HG03354 (cell line): ENCODE measurements around the gene RAD1.
"Not testable (repeated sequence)": the region's sequence is repeated elsewhere in the genome, so short reads cannot be mapped to it uniquely, and the experiment has no call there.

Source experiments
- ATAC-seq: cut with Tn5 transposase; IDR thresholded peaks from one replicate; pipeline ENCODE4 v1.9.1; 2021; ENCODE audit warnings: mild to moderate bottlenecking; ENCODE audit not compliant: unreplicated experiment, poor library complexity, severe bottlenecking

The RAD1 gene

GRCh38 chr5:34915139-34915855 is at the start of gene RAD1, which contains the start of gene BRIX1:
Gene RAD1, minus strand, starts transcription at chr5:34915504. Its CDS starts 612 bp downstream, at chr5:34914892.
Gene BRIX1, plus strand, starts transcription at chr5:34915711. Its CDS starts 28 bp downstream, at chr5:34915739.
- peak; percentile 98 for ATAC-seq

- ATAC-seq = peak; percentile 89
Observed at GRCh38 chr5:34959323-34959722, 44.0 kb upstream of the RAD1 start.

- ATAC-seq = peak; percentile 59
Observed at GRCh38 chr5:34957857-34958690, 42.8 kb upstream of the RAD1 start.

- no peak for ATAC-seq
Observed at GRCh38 chr5:34957321-34957720, 42.0 kb upstream of the RAD1 start.

- no peak for ATAC-seq
Observed at GRCh38 chr5:34944460-34945047, 29.2 kb upstream of the RAD1 start.

GRCh38 chr5:34944044-34944443 is 28.7 kb upstream of the RAD1 start:
- ATAC-seq = no peak

- no peak for ATAC-seq
Observed at GRCh38 chr5:34941936-34942335, 26.6 kb upstream of the RAD1 start.

GRCh38 chr5:34932947-34933346 is 17.6 kb upstream of the RAD1 start:
- no peak for ATAC-seq

- ATAC-seq = no peak
Observed at GRCh38 chr5:34930870-34931269, 15.6 kb upstream of the RAD1 start.

GRCh38 chr5:34930462-34930844 is 15.1 kb upstream of the RAD1 start:
- ATAC-seq = no peak

GRCh38 chr5:34929720-34930461 is 14.6 kb upstream of the RAD1 start:
- peak; percentile 80 for ATAC-seq

- peak; percentile 90 for ATAC-seq
Observed at GRCh38 chr5:34929134-34929719, 13.9 kb upstream of the RAD1 start, which contains the start of gene DNAJC21. Gene DNAJC21, plus strand, starts transcription at chr5:34929559. Its CDS starts 261 bp downstream, at chr5:34929820.

- ATAC-seq = no peak
Observed at GRCh38 chr5:34928267-34928666, 13.0 kb upstream of the RAD1 start.

GRCh38 chr5:34927785-34928184 is 12.5 kb upstream of the RAD1 start:
- no peak for ATAC-seq

GRCh38 chr5:34926318-34926888 is 11.1 kb upstream of the RAD1 start:
- ATAC-seq = no peak

- no peak for ATAC-seq
Observed at GRCh38 chr5:34924462-34924765, 9.1 kb upstream of the RAD1 start.

GRCh38 chr5:34923694-34924461 is 8.6 kb upstream of the RAD1 start:
- ATAC-seq = no peak

GRCh38 chr5:34923256-34923655 is 8.0 kb upstream of the RAD1 start:
- not testable (repeated sequence) for ATAC-seq

GRCh38 chr5:34919077-34919476 is 3.8 kb upstream of the RAD1 start:
- ATAC-seq = no peak
